ENCODE measurements around the gene PAPPA. TPM values are rescaled to one million over a fixed set of nuclear protein-coding genes. Genes with fewer than 3 reads are reported as not detected.

The PAPPA gene
- total and polyA plus RNA-seq, 2 of the 8 experiments (the other 6 are each of a cell fraction or from before 2014, with no cell fraction given) = 0.18 to 0.63 TPM

GRCh38 chr9:116219686-116220085 lies 66.1 kb downstream of the PAPPA start:
- Histone ChIP-seq H3K4ac (replicated peaks; ENCODE audit: insufficient read length, low read depth, low read length) (no peak overlapping the region), H3K14ac (ENCODE audit: insufficient read length) (no peak overlapping the region), H3K27me3 (replicated peaks in 1 of 4; ENCODE audit: control insufficient read depth in 3 of 4, extremely low read depth in 1 of 4, insufficient read depth in 3 of 4, low read length in 3 of 4) (no peaks in the 10 kb centered on the region), H2BK5ac (ENCODE audit: low read depth, low read length) (no peak overlapping the region), H2BK12ac (ENCODE audit: low read depth, low read length) (no peak overlapping the region), H3K9me3 (ENCODE audit: insufficient read depth in 2 of 2, low read depth in 1 of 2, low read length in 1 of 2) (no peaks in the 10 kb centered on the region), H2AK5ac (ENCODE audit: low read depth, low read length) (no peak overlapping the region), H3K36me3 (ENCODE audit: control insufficient read depth in 2 of 4, insufficient read depth in 4 of 4, low read length in 3 of 4) (no peaks in the 10 kb centered on the region), H3K79me1 (ENCODE audit: low read depth, low read length) (no peaks in the 10 kb centered on the region), H2BK20ac (ENCODE audit: low read length) (no peak overlapping the region), H2BK120ac (replicated peaks; ENCODE audit: low read depth, low read length) (no peak overlapping the region), H3K23ac (ENCODE audit: insufficient read length) (no peak overlapping the region), H4K5ac (ENCODE audit: insufficient read length, low read depth, low read length) (no peak overlapping the region), H3K4me3 (ENCODE audit: extremely low read depth in 1 of 4, insufficient read depth in 2 of 4, low read depth in 3 of 4, low read length in 4 of 4) (no peak overlapping the region), H3K27ac (ENCODE audit: low read depth, low read length) (no peak overlapping the region), H3K56ac (replicated peaks; ENCODE audit: insufficient read length, low read depth, low read length) (no peak overlapping the region), H3K4me2 (ENCODE audit: insufficient read depth in 1 of 2, low read depth in 2 of 2, low read length in 2 of 2) (no peak overlapping the region), H4K20me1 (replicated peaks in 1 of 2; ENCODE audit: control insufficient read depth in 1 of 2, insufficient read depth in 2 of 2, low read length in 2 of 2) (no peaks in the 10 kb centered on the region), H3K4me1 (replicated peaks in 1 of 4; ENCODE audit: control insufficient read depth in 3 of 4, insufficient read depth in 4 of 4, low read length in 3 of 4) (no peaks in the 10 kb centered on the region), H3K23me2 (ENCODE audit: low read depth, low read length) (no peaks in the 10 kb centered on the region), H3K79me2 (ENCODE audit: control insufficient read depth in 1 of 2, insufficient read depth in 2 of 2, low read length in 2 of 2) (no peaks in the 10 kb centered on the region), H2AFZ (ENCODE audit: low read length) (no peak overlapping the region), H3K18ac (ENCODE audit: extremely low read depth, low read length) (no peak overlapping the region), H4K8ac (ENCODE audit: extremely low read depth, insufficient read depth, low read length) (no peak overlapping the region), H4K91ac (replicated peaks; ENCODE audit: insufficient read length, low read length) (no peak overlapping the region), H2BK15ac (ENCODE audit: low read length) (no peak overlapping the region), H3K9ac (replicated peaks in 1 of 4; ENCODE audit: extremely low read depth in 1 of 4, low read depth in 3 of 4, low read length in 3 of 4) (no peak overlapping the region)
- 85% methylated on average over 11 of the region's 11 CpGs; no CpG with 5 or more reads in 1 of the 2 experiments for WGBS, 2 experiments (ENCODE audit: extremely low coverage in 1 of 2, insufficient coverage in 1 of 2, insufficient read length in 1 of 2, insufficient replicate concordance in 2 of 2, low coverage in 1 of 2, low lambda C conversion rate in 2 of 2, missing lambda C conversion rate in 1 of 2)
- ChIA-PET POLR2A (ENCODE audit: partially characterized antibody) (no interaction called here), CTCF (ENCODE audit: partially characterized antibody) (no interaction called here)
- FAIRE-seq = no peak
- DNase-seq (ENCODE audit: low read depth in 1 of 2, low spot score in 2 of 2) = no peak
- TF ChIP-seq RNF2 (IDR thresholded peaks at IDR 0.05; ENCODE audit: borderline replicate concordance, low read depth, low read length, missing control alignments, poor library complexity, severe bottlenecking) (no peak), CBX8 (IDR thresholded peaks at IDR 0.05; ENCODE audit: borderline replicate concordance, low read depth, low read length) (no peak), ATF3 (IDR thresholded peaks at IDR 0.05; ENCODE audit: insufficient read depth, low read depth, low read length) (no peak)

Measured in H1 (cell line).